Neural cell (in vitro differentiated cells): ENCODE measurements around the gene WTAP. TPM values are rescaled to one million over a fixed set of nuclear protein-coding genes. Genes with fewer than 3 reads are reported as not detected.

Experiments
- H2AFZ ChIP-seq: fragments of 200-600, 300-800 bp; sonication (generic), shearing (Covaris generic); 2 replicates; pipeline ENCODE4 v1.6.0; 2014; ENCODE audit warnings: low read depth, mild to moderate bottlenecking, antibody characterized with exemption, low read length, moderate library complexity
- H3F3A ChIP-seq: fragments of 200-600 bp; shearing (Covaris generic); 2 replicates; pipeline ENCODE4 v1.6.1; 2016; ENCODE audit warnings: mild to moderate bottlenecking, moderate library complexity, mixed read lengths, antibody characterized with exemption, low read length; ENCODE audit not compliant: insufficient read depth, poor library complexity, severe bottlenecking
- H3K27ac ChIP-seq: fragments of 200-600, 300-800 bp; sonication (generic), shearing (Covaris generic); 2 replicates; pipeline ENCODE4 v1.5.1; 2014; ENCODE audit warnings: mild to moderate bottlenecking, low read length, moderate library complexity
- H3K27me3 ChIP-seq: fragments of 300-800, 200-600 bp; sonication (generic), shearing (Covaris generic); 2 replicates; pipeline ENCODE4 v1.6.0; 2014; ENCODE audit warnings: mild to moderate bottlenecking, low read depth, low read length, moderate library complexity; ENCODE audit not compliant: insufficient read depth
- H3K36me3 ChIP-seq: fragments of 300-800, 200-600 bp; sonication (generic), shearing (Covaris generic); 2 replicates; pipeline ENCODE4 v1.5.1; 2014; ENCODE audit warnings: mild to moderate bottlenecking, antibody characterized with exemption, low read length, moderate library complexity; ENCODE audit not compliant: insufficient read depth
- H3K4me2 ChIP-seq: fragments of 300-800, 200-600 bp; sonication (generic), shearing (Covaris generic); 2 replicates; pipeline ENCODE4 v1.6.0; 2014; ENCODE audit warnings: mild to moderate bottlenecking, low read length
- H3K4me3 ChIP-seq: fragments of 300-800, 200-600 bp; sonication (generic), shearing (Covaris generic); 2 replicates; pipeline ENCODE4 v1.5.1; 2014; ENCODE audit warnings: mild to moderate bottlenecking, low read length, moderate library complexity
- H3K79me2 ChIP-seq: fragments of 200-600 bp; shearing (Covaris generic); replicated peaks from 2 replicates; pipeline ENCODE4 v1.6.0; 2014; ENCODE audit warnings: mild to moderate bottlenecking, low read length, moderate library complexity; ENCODE audit not compliant: insufficient read depth
- H3K9ac ChIP-seq: fragments of 300-800, 200-600 bp; sonication (generic), shearing (Covaris generic); 2 replicates; pipeline ENCODE4 v1.6.1; 2016; ENCODE audit warnings: mild to moderate bottlenecking, low read length, mixed read lengths
- H3K9me2 ChIP-seq: fragments of 200-600 bp; shearing (Covaris generic); 2 replicates; pipeline ENCODE4 v1.6.1; 2016; ENCODE audit warnings: mild to moderate bottlenecking, low read length, mixed read lengths; ENCODE audit not compliant: insufficient read depth
- H3K9me3 ChIP-seq: fragments of 200-600, 300-800 bp; sonication (generic), shearing (Covaris generic); 2 replicates; pipeline ENCODE4 v1.6.1; 2016; ENCODE audit warnings: mild to moderate bottlenecking, mixed run types, low read length, moderate library complexity, mixed read lengths
- H4K20me1 ChIP-seq: fragments of 200-600 bp; shearing (Covaris generic); 2 replicates; pipeline ENCODE4 v1.6.1; 2016; ENCODE audit warnings: mild to moderate bottlenecking, mixed run types; ENCODE audit not compliant: insufficient read depth
- CTCF ChIP-seq: fragments of 450-650 bp; IDR thresholded peaks from 2 replicates; pipeline ENCODE4 v1.5.1; 2014; ENCODE audit warnings: antibody characterized with exemption, mild to moderate bottlenecking, moderate library complexity; ENCODE audit not compliant: poor library complexity, severe bottlenecking
- EP300 ChIP-seq: fragments of 450-650 bp; conservative IDR thresholded peaks from 2 replicates; pipeline ENCODE4 v1.6.1; 2014; ENCODE audit warnings: antibody characterized with exemption, mild to moderate bottlenecking, moderate library complexity; ENCODE audit not compliant: poor library complexity, severe bottlenecking
- EZH2 ChIP-seq: fragments of 200-600, 300-800 bp; shearing (Covaris generic), sonication (generic); IDR thresholded peaks from 2 replicates; pipeline ENCODE4 v1.6.1; 2014; ENCODE audit warnings: antibody characterized with exemption, low read length, borderline replicate concordance, mild to moderate bottlenecking; ENCODE audit not compliant: insufficient read depth, poor library complexity, severe bottlenecking
- MXI1 ChIP-seq: fragments of 450-650 bp; conservative IDR thresholded peaks from 2 replicates; pipeline ENCODE4 v1.6.1; 2014; ENCODE audit warnings: antibody characterized with exemption, mild to moderate bottlenecking; ENCODE audit not compliant: poor library complexity, severe bottlenecking
- POLR2AphosphoS5 ChIP-seq: IDR thresholded peaks from 2 replicates; pipeline ENCODE4 v1.6.1; 2012
- RAD21 ChIP-seq: fragments of 450-650 bp; conservative IDR thresholded peaks from 2 replicates; pipeline ENCODE4 v1.6.1; 2014; ENCODE audit warnings: antibody characterized with exemption, mild to moderate bottlenecking, moderate library complexity
- REST ChIP-seq: IDR thresholded peaks from 2 replicates; pipeline ENCODE4 v1.6.1; 2012; ENCODE audit warnings: borderline replicate concordance
- SMC3 ChIP-seq: fragments of 450-650 bp; conservative IDR thresholded peaks from 2 replicates; pipeline ENCODE4 v1.6.1; 2014; ENCODE audit warnings: antibody characterized with exemption, mild to moderate bottlenecking, moderate library complexity; ENCODE audit not compliant: poor library complexity
- TAF1 ChIP-seq: IDR thresholded peaks from 2 replicates; pipeline ENCODE4 v1.6.1; 2012; ENCODE audit warnings: low read depth
- polyA plus RNA-seq: library from polyadenylated mRNA; depleted of rRNA; stranded (reverse); fragments of >200 nt; gene quantifications from 2 replicates; pipeline ENCODE4 v1.2.3, GENCODE V29; 2014

Gene WTAP
- polyA plus RNA-seq, 1 donor from 2014 or later = 94.1 TPM

DNA sequence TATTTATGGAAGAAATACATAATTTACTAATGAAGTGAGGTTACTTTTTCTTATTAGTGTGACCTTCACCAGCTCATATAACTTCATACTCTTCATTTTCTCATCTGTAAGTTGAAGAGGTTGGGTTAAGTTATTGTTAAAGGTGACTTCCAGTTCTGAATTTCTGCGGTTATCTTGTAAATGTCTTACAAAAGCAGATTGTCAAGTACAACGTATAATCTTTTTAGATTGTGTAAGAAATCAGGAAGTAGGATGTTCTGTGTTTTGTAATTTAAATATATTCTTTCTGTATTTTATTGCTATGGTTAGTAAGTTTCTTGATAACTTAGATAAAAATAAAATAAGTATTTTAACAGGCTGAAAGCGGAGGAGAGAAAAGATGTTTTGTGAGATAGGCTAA is 12.0 kb downstream of the WTAP start:
- peaks cover 12% of the 10 kb centered on the region for H4K20me1 ChIP-seq
- TF ChIP-seq POLR2AphosphoS5 (no peak), EP300 (no peak), REST (no peak), MXI1 (no peak), RAD21 (no peak), SMC3 (no peak), TAF1 (no peak), CTCF (no peak), EZH2 (no peak)
- no peak overlapping the region for H3K4me3 ChIP-seq
- no peaks in the 10 kb centered on the region for H3K27me3 ChIP-seq
- H2AFZ ChIP-seq = no peak overlapping the region
- peaks cover 12% of the 10 kb centered on the region for H3K36me3 ChIP-seq
- H3K4me2 ChIP-seq = no peak overlapping the region
- H3K9ac ChIP-seq = no peak overlapping the region
- H3K79me2 ChIP-seq = peaks cover 61% of the 10 kb centered on the region
- H3K9me3 ChIP-seq = no peaks in the 10 kb centered on the region
- H3K27ac ChIP-seq = no peak overlapping the region
- no peaks in the 10 kb centered on the region for H3F3A ChIP-seq
- H3K9me2 ChIP-seq = no peaks in the 10 kb centered on the region

GRCh38 chr6:159742165-159742564 is 14.9 kb downstream of the WTAP start:
- Histone ChIP-seq H3K4me3 (no peak overlapping the region), H3K27ac (peak overlapping the region; percentile 62), H3K36me3 (peaks cover 12% of the 10 kb centered on the region), H3K27me3 (no peaks in the 10 kb centered on the region), H4K20me1 (peaks cover 7% of the 10 kb centered on the region), H3K9ac (no peak overlapping the region), H3F3A (no peaks in the 10 kb centered on the region), H3K9me2 (no peaks in the 10 kb centered on the region), H3K79me2 (peaks cover 33% of the 10 kb centered on the region), H2AFZ (no peak overlapping the region), H3K4me2 (no peak overlapping the region), H3K9me3 (no peaks in the 10 kb centered on the region)
- TF ChIP-seq POLR2AphosphoS5 (no peak), TAF1 (no peak), EP300 (no peak), MXI1 (no peak), REST (no peak), RAD21 (no peak), CTCF (no peak), EZH2 (no peak), SMC3 (no peak)
